PC-3 (cell line): Measurements from ENCODE around the gene PAX5. TPM values are rescaled to one million over a fixed set of nuclear protein-coding genes. Genes with fewer than 3 reads are reported as not detected.

ENCODE experiments used
- ATAC-seq: fragments of 200-7000 bp; cut with Tn5 transposase; 2 replicates; pipeline ENCODE4 v1.9.1; 2020; ENCODE audit warnings: mild to moderate bottlenecking, moderate library complexity
- BruUV-seq: library from RNA; stranded (reverse); fragments of 400-500 nt; replicated peaks from 2 replicates; lab custom pipeline; 2021; lab: Mats Ljungman, UMichigan
- CTCF ChIA-PET: fragments of 300-600 bp; sonication (Branson Sonifier 250); formaldehyde crosslinking; loops from one replicate; lab custom pipeline; 2022; ENCODE audit warnings: antibody characterized with exemption; lab: Charles Lee
- POLR2A ChIA-PET: fragments of 300-600 bp; sonication (Branson Sonifier 250); formaldehyde crosslinking; loops from one replicate; lab custom pipeline; 2022; ENCODE audit warnings: antibody characterized with exemption; ENCODE audit not compliant: unreplicated experiment; lab: Charles Lee
- DNase-seq: peaks from one replicate; pipeline ENCODE4 v3.0.0-alpha.2; 2015
- H2AFZ ChIP-seq: fragments of 300-600 bp; sonication (generic); 2 replicates; pipeline ENCODE4 v1.6.0; 2016; ENCODE audit warnings: antibody characterized with exemption, low read length
- H3F3A ChIP-seq: fragments of 300-600 bp; sonication (generic); one replicate; pipeline ENCODE4 v1.6.0; 2017; ENCODE audit warnings: antibody characterized with exemption, low read length, control low read depth, mild to moderate bottlenecking; ENCODE audit not compliant: unreplicated experiment
- H3K27ac ChIP-seq: fragments of 300-600 bp; sonication (generic); 2 replicates; pipeline ENCODE4 v1.5.1; 2016; ENCODE audit warnings: mild to moderate bottlenecking, low read length
- H3K27me3 ChIP-seq: fragments of 300-600 bp; sonication (generic); 2 replicates; pipeline ENCODE4 v1.6.1; 2016; ENCODE audit warnings: low read length, mixed read lengths
- H3K36me3 ChIP-seq: fragments of 300-600 bp; sonication (generic); 2 replicates; pipeline ENCODE4 v1.6.1; 2016; ENCODE audit warnings: low read depth, mixed run types, low read length, mixed read lengths
- H3K4me1 ChIP-seq: fragments of 300-600 bp; sonication (generic); 2 replicates; pipeline ENCODE4 v1.5.1; 2016; ENCODE audit warnings: low read length; ENCODE audit not compliant: insufficient read depth
- H3K4me2 ChIP-seq: fragments of 300-600 bp; sonication (generic); 2 replicates; pipeline ENCODE4 v1.6.0; 2016; ENCODE audit warnings: low read length
- H3K4me3 ChIP-seq: fragments of 300-600 bp; sonication (generic); 2 replicates; pipeline ENCODE4 v1.5.1; 2016; ENCODE audit warnings: mild to moderate bottlenecking, low read length, mixed read lengths
- H3K79me2 ChIP-seq: fragments of 300-600 bp; sonication (generic); 2 replicates; pipeline ENCODE4 v1.6.1; 2017; ENCODE audit warnings: low read length, mixed read lengths
- H3K9ac ChIP-seq: fragments of 300-600 bp; sonication (generic); 2 replicates; pipeline ENCODE4 v1.6.0; 2016; ENCODE audit warnings: mild to moderate bottlenecking, low read length
- H3K9me2 ChIP-seq: fragments of 300-600 bp; sonication (generic); replicated peaks from 2 replicates; pipeline ENCODE4 v1.6.1; 2016; ENCODE audit warnings: mixed run types, low read length, mixed read lengths
- H3K9me3 ChIP-seq: fragments of 300-600 bp; sonication (generic); 2 replicates; pipeline ENCODE4 v1.6.1; 2016; ENCODE audit warnings: low read length, mixed read lengths
- H4K20me1 ChIP-seq: fragments of 300-600 bp; sonication (generic); 2 replicates; pipeline ENCODE4 v1.6.1; 2016; ENCODE audit warnings: low read length, mixed read lengths
- CTCF ChIP-seq: fragments of 300-600 bp; sonication (generic); conservative IDR thresholded peaks from 2 replicates; pipeline ENCODE4 v1.5.1; 2017; ENCODE audit warnings: antibody characterized with exemption, low read depth, mild to moderate bottlenecking, low read length
- EZH2 ChIP-seq: fragments of 300-600 bp; sonication (generic); IDR thresholded peaks from one replicate; pipeline ENCODE4 v1.6.1; 2017; ENCODE audit warnings: antibody characterized with exemption, mild to moderate bottlenecking, low read length; ENCODE audit not compliant: unreplicated experiment
- EZH2phosphoT487 ChIP-seq: fragments of 300-600 bp; sonication (generic); IDR thresholded peaks from 2 replicates; pipeline ENCODE4 v1.6.1; 2018; ENCODE audit warnings: mild to moderate bottlenecking, antibody characterized with exemption, low read length, borderline replicate concordance
- intact Hi-C: fragments of 100-400 bp; cut with micrococcal nuclease; formaldehyde crosslinking; loops from 2 replicates; pipeline ENCODE4 v1.9.0; 2023
- total RNA-seq: library from RNA; depleted of rRNA; stranded (reverse); fragments of >200 nt; gene quantifications from 2 replicates; pipeline ENCODE4 v1.2.3, GENCODE V29; 2014

The PAX5 gene
- total RNA-seq, 1 experiment from 2014 or later, result not detected

GRCh38 chr9:36898431-36899020 lies 135.5 kb downstream of the PAX5 start:
- H3K4me2 ChIP-seq, result no peak overlapping the region
- CTCF ChIA-PET, result no interaction called here
- ATAC-seq (no peak), DNase-seq (no peak)
- H3K27ac ChIP-seq, result no peak overlapping the region
- no peaks in the 10 kb centered on the region for H3F3A ChIP-seq
- intact Hi-C loops, result no loop called here
- no peaks in the 10 kb centered on the region for H4K20me1 ChIP-seq
- no peaks in the 10 kb centered on the region for H3K79me2 ChIP-seq
- H2AFZ ChIP-seq, result no peak overlapping the region
- POLR2A ChIA-PET, result no interaction called here
- H3K4me1 ChIP-seq, result peaks cover 3% of the 10 kb centered on the region; the same call in 1 of the 2 replicates
- no TSS peak for BruUV-seq
- TF ChIP-seq EZH2phosphoT487 (no peak), CTCF (no peak), EZH2 (no peak)
- H3K4me3 ChIP-seq, result no peak overlapping the region
- no peak overlapping the region for H3K9ac ChIP-seq
- no peaks in the 10 kb centered on the region for H3K9me3 ChIP-seq
- peaks cover 13% of the 10 kb centered on the region for H3K27me3 ChIP-seq
- no peaks in the 10 kb centered on the region for H3K9me2 ChIP-seq
- H3K36me3 ChIP-seq, result no peaks in the 10 kb centered on the region

- TF ChIP-seq EZH2phosphoT487, result no peak
- no peak for TF ChIP-seq CTCF
- no peak for TF ChIP-seq EZH2
These were observed 136.6 kb downstream of the PAX5 start for GRCh38 chr9:36897478-36897877.

GRCh38 chr9:36897019-36897418 lies 137.0 kb downstream of the PAX5 start:
- no TSS peak for BruUV-seq
- TF ChIP-seq CTCF (no peak), EZH2phosphoT487 (no peak), EZH2 (no peak)
- H3K4me3 ChIP-seq, result no peak overlapping the region
- peaks cover 13% of the 10 kb centered on the region for H3K27me3 ChIP-seq
- H3K27ac ChIP-seq, result no peak overlapping the region
- H3K36me3 ChIP-seq, result no peaks in the 10 kb centered on the region
- no peaks in the 10 kb centered on the region for H3F3A ChIP-seq
- no peak overlapping the region for H3K9ac ChIP-seq
- H3K4me1 ChIP-seq, result no peaks in the 10 kb centered on the region
- H3K4me2 ChIP-seq, result no peak overlapping the region
- DNase-seq (no peak), ATAC-seq (no peak)
- intact Hi-C loops, result no loop called here
- POLR2A ChIA-PET, result no interaction called here
- no peaks in the 10 kb centered on the region for H3K9me2 ChIP-seq
- no peaks in the 10 kb centered on the region for H4K20me1 ChIP-seq
- CTCF ChIA-PET, result no interaction called here
- H3K9me3 ChIP-seq, result no peaks in the 10 kb centered on the region
- no peak overlapping the region for H2AFZ ChIP-seq
- no peaks in the 10 kb centered on the region for H3K79me2 ChIP-seq

More at GRCh38 chr9:36897478-36897877, 136.6 kb downstream of the PAX5 start:
- no peak overlapping the region for H3K4me2 ChIP-seq
- H3F3A ChIP-seq, result no peaks in the 10 kb centered on the region
- H4K20me1 ChIP-seq, result no peaks in the 10 kb centered on the region
- ATAC-seq (no peak), DNase-seq (no peak)
- intact Hi-C loops, result no loop called here
- H3K9me2 ChIP-seq, result no peaks in the 10 kb centered on the region
- H2AFZ ChIP-seq, result no peak overlapping the region
- H3K9me3 ChIP-seq, result no peaks in the 10 kb centered on the region
- no peak overlapping the region for H3K4me3 ChIP-seq
- H3K27ac ChIP-seq, result no peak overlapping the region
- H3K27me3 ChIP-seq, result peaks cover 13% of the 10 kb centered on the region
- no TSS peak for BruUV-seq
- H3K4me1 ChIP-seq, result no peaks in the 10 kb centered on the region
- H3K36me3 ChIP-seq, result no peaks in the 10 kb centered on the region
- CTCF ChIA-PET, result no interaction called here
- no peak overlapping the region for H3K9ac ChIP-seq
- POLR2A ChIA-PET, result no interaction called here
- H3K79me2 ChIP-seq, result no peaks in the 10 kb centered on the region
